ENCODE measurements around the gene TDP1. TPM values are rescaled to one million over a fixed set of nuclear protein-coding genes. Genes with fewer than 3 reads are reported as not detected.

TDP1 gene
- total RNA-seq, 1 experiment from 2014 or later, result 22.0 TPM

- in situ Hi-C loops (cut with HindIII; ENCODE audit: low pct_unique_long_range_greater_than_20kb, low sequenced_read_pairs), result no loop called here
- peak; percentile 30 for DNase-seq (ENCODE audit: low read depth)
These were observed 17.6 kb downstream of the TDP1 start for GRCh38 chr14:89973234-89973823.

GRCh38 chr14:89977668-89978067 lies 21.9 kb downstream of the TDP1 start:
- no peak for DNase-seq (ENCODE audit: low read depth)
- in situ Hi-C loops (cut with HindIII; ENCODE audit: low pct_unique_long_range_greater_than_20kb, low sequenced_read_pairs), result no loop called here

GRCh38 chr14:89978656-89979055 lies 22.9 kb downstream of the TDP1 start:
- DNase-seq (ENCODE audit: low read depth), result no peak
- in situ Hi-C loops (cut with HindIII; ENCODE audit: low pct_unique_long_range_greater_than_20kb, low sequenced_read_pairs), result no loop called here

DNA sequence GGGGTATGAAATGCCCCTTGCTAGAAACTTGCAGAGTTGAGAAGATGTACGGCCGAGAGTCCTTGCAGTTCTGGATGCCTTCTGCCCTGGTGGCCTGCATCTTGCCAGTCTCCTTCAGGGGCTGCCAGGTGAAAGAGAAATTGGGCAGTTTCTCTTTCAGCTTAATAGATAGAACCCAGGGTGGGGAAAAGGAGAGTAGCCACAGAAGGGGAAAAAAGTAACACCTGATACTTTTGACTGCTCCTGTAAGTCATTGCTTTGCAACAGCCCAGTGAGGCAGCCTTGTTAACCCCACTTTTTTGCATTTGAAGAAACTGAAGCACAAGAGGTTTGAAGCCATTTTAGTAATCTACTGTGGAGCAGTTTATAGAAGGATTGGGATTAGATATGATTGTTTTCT lies 27.6 kb downstream of the TDP1 start:
- in situ Hi-C loops (cut with HindIII; ENCODE audit: low pct_unique_long_range_greater_than_20kb, low sequenced_read_pairs), result no loop called here
- DNase-seq (ENCODE audit: low read depth), result no peak

- no peak for DNase-seq (ENCODE audit: low read depth)
- in situ Hi-C loops (cut with HindIII; ENCODE audit: low pct_unique_long_range_greater_than_20kb, low sequenced_read_pairs), result no loop called here
These were observed 30.9 kb downstream of the TDP1 start for GRCh38 chr14:89986462-89987160.

DNA sequence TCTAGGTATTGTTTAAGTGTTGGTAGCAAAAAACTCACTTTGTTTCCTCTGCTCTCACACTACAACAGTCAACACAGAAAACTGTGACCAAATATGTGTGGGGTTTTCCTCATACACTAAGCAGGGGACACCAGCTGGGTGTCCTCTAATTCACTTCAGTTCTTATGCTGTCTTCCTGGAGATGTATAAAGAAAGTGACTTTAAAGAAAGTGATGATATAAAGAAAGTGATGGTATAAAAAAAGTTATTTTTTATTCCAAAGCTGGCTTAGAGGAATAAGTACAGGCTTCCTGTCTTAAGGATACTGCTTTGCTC lies 31.4 kb downstream of the TDP1 start:
- in situ Hi-C loops (cut with HindIII; ENCODE audit: low pct_unique_long_range_greater_than_20kb, low sequenced_read_pairs), result no loop called here
- no peak for DNase-seq (ENCODE audit: low read depth)

DNA sequence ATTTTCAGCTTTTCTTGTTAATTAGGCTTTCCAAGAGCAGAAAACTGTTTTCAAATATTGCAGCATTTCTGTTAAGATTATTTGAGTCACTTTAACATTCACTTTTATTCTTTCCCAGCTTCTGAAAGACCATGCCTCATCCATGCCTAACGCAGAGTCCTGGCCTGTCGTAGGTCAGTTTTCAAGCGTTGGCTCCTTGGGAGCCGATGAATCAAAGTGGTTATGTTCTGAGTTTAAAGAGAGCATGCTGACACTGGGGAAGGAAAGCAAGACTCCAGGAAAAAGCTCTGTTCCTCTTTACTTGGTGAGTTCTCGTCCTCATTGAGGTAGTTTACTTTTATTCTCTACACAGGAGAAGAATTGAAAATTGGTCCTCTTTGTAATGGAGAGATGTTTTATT lies 33.1 kb downstream of the TDP1 start:
- in situ Hi-C loops (cut with HindIII; ENCODE audit: low pct_unique_long_range_greater_than_20kb, low sequenced_read_pairs), result no loop called here
- DNase-seq (ENCODE audit: low read depth), result no peak

- DNase-seq (ENCODE audit: low read depth), result no peak
These were observed 34.5 kb downstream of the TDP1 start for GRCh38 chr14:89990218-89990617.

DNA sequence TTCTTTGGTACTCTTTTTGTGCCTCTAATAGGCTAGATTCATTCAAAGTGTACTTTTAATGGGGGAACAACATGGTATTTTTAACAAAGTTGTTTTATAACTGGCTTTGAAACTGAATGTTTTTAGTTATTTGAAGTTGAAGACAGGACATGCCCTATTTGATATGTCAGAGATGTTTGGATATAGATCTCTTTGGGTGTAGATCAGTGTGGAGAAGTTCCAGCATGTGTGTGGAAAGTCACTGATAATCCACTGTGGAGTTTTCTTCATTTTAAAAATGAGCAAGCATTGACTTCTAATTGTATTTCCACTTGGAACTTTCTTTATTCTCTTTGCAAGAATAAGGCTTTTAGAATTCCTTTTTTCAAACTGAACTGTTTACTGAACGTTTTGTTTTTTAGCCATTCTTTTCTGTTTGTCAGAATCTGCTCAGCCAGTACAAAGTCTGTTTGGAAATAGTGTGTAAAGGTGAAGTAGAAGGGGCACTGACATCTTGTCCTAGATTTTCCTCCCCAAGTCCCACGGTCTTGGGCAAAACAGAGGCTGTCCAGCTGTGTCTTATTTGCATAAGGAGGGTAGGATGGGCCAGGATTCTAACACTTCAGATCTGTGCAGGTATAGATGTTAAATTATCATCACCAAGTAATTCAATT lies 35.0 kb downstream of the TDP1 start:
- no peak for DNase-seq (ENCODE audit: low read depth)
- in situ Hi-C loops (cut with HindIII; ENCODE audit: low pct_unique_long_range_greater_than_20kb, low sequenced_read_pairs), result no loop called here

More at GRCh38 chr14:89990218-89990617, 34.5 kb downstream of the TDP1 start:
- in situ Hi-C loops (cut with HindIII; ENCODE audit: low pct_unique_long_range_greater_than_20kb, low sequenced_read_pairs), result no loop called here

DNA sequence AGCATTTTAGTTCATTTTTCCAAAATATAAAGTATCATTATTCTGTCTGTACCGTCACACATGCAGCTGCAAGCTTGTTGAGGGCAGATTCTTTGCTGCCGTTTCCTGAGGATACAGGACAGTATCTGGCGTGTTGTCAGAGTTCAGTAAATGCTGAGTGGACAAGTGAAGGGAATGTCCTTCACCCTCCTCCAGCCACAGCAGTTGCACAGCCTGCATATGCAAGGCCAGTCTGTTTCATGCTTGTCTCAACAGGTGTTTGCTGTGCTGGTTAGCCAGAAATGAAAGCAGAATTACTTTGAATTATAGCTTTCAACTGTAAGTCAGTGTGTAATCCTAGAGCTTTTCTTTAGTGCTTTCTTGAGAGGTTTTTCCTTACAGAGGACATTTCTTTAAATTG lies 36.5 kb downstream of the TDP1 start:
- DNase-seq (ENCODE audit: low read depth), result no peak

GRCh38 chr14:89996963-89997362 lies 41.2 kb downstream of the TDP1 start:
- DNase-seq (ENCODE audit: low read depth), result no peak
- in situ Hi-C loops (cut with HindIII; ENCODE audit: low pct_unique_long_range_greater_than_20kb, low sequenced_read_pairs), result no loop called here

More for the DNA sequence above, 36.5 kb downstream of the TDP1 start:
- in situ Hi-C loops (cut with HindIII; ENCODE audit: low pct_unique_long_range_greater_than_20kb, low sequenced_read_pairs), result no loop called here

- in situ Hi-C loops (cut with HindIII; ENCODE audit: low pct_unique_long_range_greater_than_20kb, low sequenced_read_pairs), result no loop called here
- no peak for DNase-seq (ENCODE audit: low read depth)
These were observed 45.2 kb downstream of the TDP1 start for GRCh38 chr14:90000935-90001334.

- in situ Hi-C loops (cut with HindIII; ENCODE audit: low pct_unique_long_range_greater_than_20kb, low sequenced_read_pairs), result no loop called here
- no peak for DNase-seq (ENCODE audit: low read depth)
These were observed 48.0 kb downstream of the TDP1 start for GRCh38 chr14:90003526-90004307.

- no peak for DNase-seq (ENCODE audit: low read depth)
- in situ Hi-C loops (cut with HindIII; ENCODE audit: low pct_unique_long_range_greater_than_20kb, low sequenced_read_pairs), result no loop called here
These were observed 49.7 kb downstream of the TDP1 start for GRCh38 chr14:90005441-90005840.

- in situ Hi-C loops (cut with HindIII; ENCODE audit: low pct_unique_long_range_greater_than_20kb, low sequenced_read_pairs), result no loop called here
- no peak for DNase-seq (ENCODE audit: low read depth)
These were observed 50.3 kb downstream of the TDP1 start for GRCh38 chr14:90005939-90006530.

GRCh38 chr14:90017371-90017770 lies 61.6 kb downstream of the TDP1 start:
- in situ Hi-C loops (cut with HindIII; ENCODE audit: low pct_unique_long_range_greater_than_20kb, low sequenced_read_pairs), result no loop called here
- DNase-seq (ENCODE audit: low read depth), result no peak

- in situ Hi-C loops (cut with HindIII; ENCODE audit: low pct_unique_long_range_greater_than_20kb, low sequenced_read_pairs), result no loop called here
- DNase-seq (ENCODE audit: low read depth), result no peak
These were observed 64.2 kb downstream of the TDP1 start for GRCh38 chr14:90019824-90020523.

GRCh38 chr14:90023176-90023896 lies 67.6 kb downstream of the TDP1 start:
- in situ Hi-C loops (cut with HindIII; ENCODE audit: low pct_unique_long_range_greater_than_20kb, low sequenced_read_pairs), result no loop called here
- no peak for DNase-seq (ENCODE audit: low read depth)
